ENCODE measurements around the gene NMNAT2. TPM values are rescaled to one million over a fixed set of nuclear protein-coding genes. Genes with fewer than 3 reads are reported as not detected.

Gene NMNAT2
- total and polyA plus RNA-seq, 2 donors (not counting 3 experiments of a cell fraction or from before 2014, with no cell fraction given), result 0.28 to 0.38 TPM

DNA sequence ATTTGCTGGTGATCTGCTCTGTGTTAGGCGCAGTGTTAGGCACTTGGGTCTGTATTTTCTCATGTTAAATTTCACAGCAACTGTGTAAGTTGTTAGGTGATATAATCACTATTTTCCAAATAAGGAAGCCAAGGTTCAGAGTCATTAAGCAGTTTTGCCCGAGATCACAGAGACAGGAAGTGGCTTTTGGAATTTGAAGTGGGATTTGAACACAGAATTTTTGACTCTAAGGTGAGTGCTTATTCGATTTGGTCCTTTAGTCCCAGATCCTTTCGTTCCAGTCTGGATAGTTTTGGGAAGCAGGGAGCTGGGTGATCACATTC, 114.9 kb downstream of the NMNAT2 start:
- H4K20me1 ChIP-seq (replicated peaks; ENCODE audit: control insufficient read depth, extremely low read depth, insufficient read depth, low read length), result no peaks in the 10 kb centered on the region
- no peak overlapping the region for H3K4me2 ChIP-seq (ENCODE audit: insufficient read depth, low read length)
- H3K27ac ChIP-seq (ENCODE audit: insufficient read depth, low read depth, low read length), result no peak overlapping the region
- no peak overlapping the region for H3K9ac ChIP-seq (replicated peaks; ENCODE audit: extremely low read depth, insufficient read depth, low read length)
- dilution Hi-C loops (cut with MboI; ENCODE audit: extremely low pct_ligation_motif_present, low sequenced_read_pairs), result no loop called here
- no peak overlapping the region for H2AFZ ChIP-seq (ENCODE audit: low read depth, low read length)
- no peaks in the 10 kb centered on the region for H3K4me1 ChIP-seq (ENCODE audit: control insufficient read depth, extremely low read depth, insufficient read depth, low read length)
- no peak for FAIRE-seq
- intact Hi-C loops (cut with micrococcal nuclease), result no loop called here
- BruUV-seq (replicated peaks), result no TSS peak
- H3K36me3 ChIP-seq (ENCODE audit: control insufficient read depth in 2 of 2, extremely low read depth in 1 of 2, insufficient read depth in 2 of 2, low read length in 2 of 2), result no peaks in the 10 kb centered on the region
- DNase-seq (ENCODE audit: low read depth, low spot score), result no peak
- ChIA-PET POLR2A (no interaction called here), CTCF (no interaction called here)
- TF ChIP-seq CTCF (IDR thresholded peaks at IDR 0.05; ENCODE audit: extremely low read depth in 1 of 2, insufficient read depth in 1 of 2, low read depth in 1 of 2, low read length in 2 of 2) (no peak), MAX (IDR thresholded peaks at IDR 0.05; ENCODE audit: insufficient read depth, insufficient read length) (no peak), FOS (IDR thresholded peaks at IDR 0.05; ENCODE audit: borderline replicate concordance, insufficient read depth, low read length) (no peak)
- no peaks in the 10 kb centered on the region for H3K27me3 ChIP-seq (ENCODE audit: control insufficient read depth in 2 of 2, insufficient read depth in 2 of 2, low read length in 2 of 2)
- no peak overlapping the region for H3K4me3 ChIP-seq (replicated peaks in 1 of 3; ENCODE audit: insufficient read depth in 1 of 3, low read depth in 1 of 3, low read length in 3 of 3)
- no peaks in the 10 kb centered on the region for H3K9me3 ChIP-seq (replicated peaks; ENCODE audit: control insufficient read depth, insufficient read depth, low read length)
- no peaks in the 10 kb centered on the region for H3K79me2 ChIP-seq (ENCODE audit: control insufficient read depth, insufficient read depth, low read length)
- no peaks in the 10 kb centered on the region for H3K9me1 ChIP-seq (replicated peaks; ENCODE audit: control insufficient read depth, extremely low read depth, insufficient read depth, low read length)

- no TSS peak for BruUV-seq (replicated peaks)
- Histone ChIP-seq H3K9me1 (replicated peaks; ENCODE audit: control insufficient read depth, extremely low read depth, insufficient read depth, low read length) (no peaks in the 10 kb centered on the region), H3K27me3 (ENCODE audit: control insufficient read depth in 2 of 2, insufficient read depth in 2 of 2, low read length in 2 of 2) (no peaks in the 10 kb centered on the region), H3K9me3 (replicated peaks; ENCODE audit: control insufficient read depth, insufficient read depth, low read length) (no peaks in the 10 kb centered on the region), H3K36me3 (ENCODE audit: control insufficient read depth in 2 of 2, extremely low read depth in 1 of 2, insufficient read depth in 2 of 2, low read length in 2 of 2) (no peaks in the 10 kb centered on the region), H3K79me2 (ENCODE audit: control insufficient read depth, insufficient read depth, low read length) (no peaks in the 10 kb centered on the region), H3K27ac (ENCODE audit: insufficient read depth, low read depth, low read length) (no peak overlapping the region), H3K4me3 (replicated peaks in 1 of 3; ENCODE audit: insufficient read depth in 1 of 3, low read depth in 1 of 3, low read length in 3 of 3) (no peak overlapping the region), H3K4me1 (ENCODE audit: control insufficient read depth, extremely low read depth, insufficient read depth, low read length) (no peaks in the 10 kb centered on the region), H2AFZ (ENCODE audit: low read depth, low read length) (no peak overlapping the region), H3K4me2 (ENCODE audit: insufficient read depth, low read length) (no peak overlapping the region), H3K9ac (replicated peaks; ENCODE audit: extremely low read depth, insufficient read depth, low read length) (no peak overlapping the region), H4K20me1 (replicated peaks; ENCODE audit: control insufficient read depth, extremely low read depth, insufficient read depth, low read length) (no peaks in the 10 kb centered on the region)
- intact Hi-C loops (cut with micrococcal nuclease) (no loop called here), dilution Hi-C loops (cut with MboI; ENCODE audit: extremely low pct_ligation_motif_present, low sequenced_read_pairs) (no loop called here)
- no peak for DNase-seq (ENCODE audit: low read depth, low spot score)
- no peak for TF ChIP-seq MAX (IDR thresholded peaks at IDR 0.05; ENCODE audit: insufficient read depth, insufficient read length)
- no peak for TF ChIP-seq FOS (IDR thresholded peaks at IDR 0.05; ENCODE audit: borderline replicate concordance, insufficient read depth, low read length)
- TF ChIP-seq GATA2 (IDR thresholded peaks at IDR 0.05; ENCODE audit: insufficient read depth, insufficient read length, low read depth, low read length), result no peak
- TF ChIP-seq EZH2 (IDR thresholded peaks at IDR 0.05; ENCODE audit: borderline replicate concordance, low read depth, low read length, severe bottlenecking), result no peak
- no peak for TF ChIP-seq CTCF (IDR thresholded peaks at IDR 0.05; ENCODE audit: extremely low read depth in 1 of 2, insufficient read depth in 1 of 2, low read depth in 1 of 2, low read length in 2 of 2)
- TF ChIP-seq POLR2AphosphoS5 (IDR thresholded peaks at IDR 0.05; ENCODE audit: insufficient read depth, low read depth, low read length), result no peak
- TF ChIP-seq MYC (IDR thresholded peaks at IDR 0.05; ENCODE audit: low read depth, low read length), result no peak
- no peak for TF ChIP-seq POLR2A (IDR thresholded peaks at IDR 0.05; ENCODE audit: low read depth, low read length)
- no peak for TF ChIP-seq JUN (IDR thresholded peaks at IDR 0.05; ENCODE audit: borderline replicate concordance, insufficient read depth, insufficient read length, low read depth)
- no peak for FAIRE-seq
- ChIA-PET CTCF (no interaction called here), POLR2A (no interaction called here)
Observed at GRCh38 chr1:183302452-183303322, 115.5 kb downstream of the NMNAT2 start.
